ENCODE data around the gene CCIN.

DNA sequence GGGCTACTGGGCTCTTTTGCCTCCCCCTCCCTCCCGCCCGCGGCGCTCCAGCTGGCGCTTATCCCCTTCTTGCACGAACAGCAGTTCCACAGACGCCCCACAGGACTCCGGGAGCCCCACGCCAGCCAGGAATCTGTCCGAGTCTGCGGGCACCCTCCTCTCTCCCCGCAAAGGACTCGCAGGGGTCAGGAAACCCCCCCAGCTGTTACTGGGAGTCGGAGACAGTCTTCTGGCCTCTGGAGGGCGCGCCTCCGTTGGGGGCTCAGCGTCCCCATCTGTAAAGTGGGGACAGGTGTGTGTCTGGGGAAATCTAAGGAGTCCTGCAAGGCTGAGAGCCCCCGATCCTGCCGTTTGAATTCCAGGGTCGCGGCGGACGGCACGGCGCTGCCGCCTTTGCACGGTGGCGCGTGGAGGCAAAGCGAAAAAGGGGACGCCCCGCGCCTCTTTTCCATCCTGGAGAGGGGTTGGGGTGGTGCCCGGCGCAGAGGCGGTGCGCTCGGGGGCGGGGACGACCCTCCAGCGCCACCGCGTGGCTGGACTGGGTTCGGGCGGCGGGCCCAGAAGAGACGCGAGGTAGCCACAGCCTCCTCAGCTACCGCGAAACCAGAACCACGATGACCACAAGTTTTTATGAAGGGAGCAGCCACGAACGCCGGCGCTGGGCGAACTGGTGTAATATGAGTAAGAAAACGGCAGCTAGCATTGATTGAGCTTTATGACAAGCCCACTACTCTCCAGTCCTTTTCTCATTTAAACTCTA is 2.8 kb upstream of the CCIN start:
- TF ChIP-seq POLR2A (IDR thresholded peaks at IDR 0.05) (no peak), POLR2AphosphoS5 (IDR thresholded peaks at IDR 0.05) (peak; percentile 57), EP300 (IDR thresholded peaks at IDR 0.05) (no peak)
- TF ChIP-seq, protein P1, sequence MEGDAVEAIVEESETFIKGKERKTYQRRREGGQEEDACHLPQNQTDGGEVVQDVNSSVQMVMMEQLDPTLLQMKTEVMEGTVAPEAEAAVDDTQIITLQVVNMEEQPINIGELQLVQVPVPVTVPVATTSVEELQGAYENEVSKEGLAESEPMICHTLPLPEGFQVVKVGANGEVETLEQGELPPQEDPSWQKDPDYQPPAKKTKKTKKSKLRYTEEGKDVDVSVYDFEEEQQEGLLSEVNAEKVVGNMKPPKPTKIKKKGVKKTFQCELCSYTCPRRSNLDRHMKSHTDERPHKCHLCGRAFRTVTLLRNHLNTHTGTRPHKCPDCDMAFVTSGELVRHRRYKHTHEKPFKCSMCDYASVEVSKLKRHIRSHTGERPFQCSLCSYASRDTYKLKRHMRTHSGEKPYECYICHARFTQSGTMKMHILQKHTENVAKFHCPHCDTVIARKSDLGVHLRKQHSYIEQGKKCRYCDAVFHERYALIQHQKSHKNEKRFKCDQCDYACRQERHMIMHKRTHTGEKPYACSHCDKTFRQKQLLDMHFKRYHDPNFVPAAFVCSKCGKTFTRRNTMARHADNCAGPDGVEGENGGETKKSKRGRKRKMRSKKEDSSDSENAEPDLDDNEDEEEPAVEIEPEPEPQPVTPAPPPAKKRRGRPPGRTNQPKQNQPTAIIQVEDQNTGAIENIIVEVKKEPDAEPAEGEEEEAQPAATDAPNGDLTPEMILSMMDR (IDR thresholded peaks at IDR 0.05), result peak in 3 of 4 experiments; percentile 90 to 94 (median 92)

Data from gastroesophageal sphincter (tissue), 3 donors.